GM12878 (cell line): ENCODE data around the gene ZPBP2. TPM values are rescaled to one million over a fixed set of nuclear protein-coding genes. Genes with fewer than 3 reads are reported as not detected.

ENCODE experiments used
- CUX1 ChIP-seq: IDR thresholded peaks from 2 replicates; pipeline ENCODE4 v1.6.1; 2012; ENCODE audit warnings: improper control_type of control experiment, low read depth, low read length; ENCODE audit not compliant: insufficient replicate concordance
- E4F1 ChIP-seq: fragments of 450-650 bp; IDR thresholded peaks from 2 replicates; pipeline ENCODE4 v1.6.1; 2018; ENCODE audit warnings: borderline replicate concordance, mild to moderate bottlenecking; ENCODE audit not compliant: partially characterized antibody
- EED ChIP-seq: sonication (generic); IDR thresholded peaks from 2 replicates; pipeline ENCODE4 v1.6.1; 2016; ENCODE audit warnings: antibody characterized with exemption, low read depth
- KLF5 ChIP-seq: fragments of 450-650 bp; IDR thresholded peaks from 2 replicates; pipeline ENCODE4 v1.6.1; 2014; ENCODE audit warnings: mild to moderate bottlenecking; ENCODE audit not compliant: partially characterized antibody
- POLR2AphosphoS5 ChIP-seq: IDR thresholded peaks from 2 replicates; pipeline ENCODE4 v1.6.1; 2011; ENCODE audit warnings: mild to moderate bottlenecking, low read length, inconsistent platforms
- RELA ChIP-seq: fragments of 450-650 bp; IDR thresholded peaks from 2 replicates; pipeline ENCODE4 v1.8.0; 2014; ENCODE audit warnings: borderline replicate concordance; ENCODE audit not compliant: partially characterized antibody
- ZNF592 ChIP-seq: fragments of 450-650 bp; IDR thresholded peaks from 2 replicates; pipeline ENCODE4 v1.6.1; 2017; ENCODE audit warnings: mild to moderate bottlenecking, moderate library complexity
- polyA plus RNA-seq, 11 experiments: library from polyadenylated mRNA; depleted of rRNA in 4 of 11; unstranded in 6 of 11; stranded (reverse) in 5 of 11; fragments of >200 nt; fragmentation: Nextera tagmentation in 4 of 11; fragmentation: Illumina TruSeq in 1 of 11; extraction: Ambion mirVana in 4 of 11; extraction: Trizol in 1 of 11; gene quantifications; 1 replicate in 1 of 11; 2 replicates in 10 of 11; pipeline versions ENCODE4 v1.2.1 to v1.2.3, GENCODE V29; 2011 to 2016; ENCODE audit warnings: inconsistent platforms in 2 of 11, missing spikeins in 2 of 11, low read depth in 1 of 11
- total RNA-seq, 4 experiments: library from RNA; depleted of rRNA in 3 of 4; stranded (reverse); fragments of >200 nt in 3 of 4; fragmentation: Illumina TruSeq in 1 of 4; extraction: Trizol in 1 of 4; gene quantifications; 2 replicates each; pipeline versions ENCODE4 v1.2.1 to v1.2.3, GENCODE V29; 2013 to 2021
- TF ChIP-seq, protein P1 (sequence below), 3 experiments: IDR thresholded peaks in 2 of 3; conservative IDR thresholded peaks in 1 of 3; 2 replicates each; pipeline ENCODE4 v1.5.1; 2011; ENCODE audit warnings: low read depth in 3 of 3, low read length in 3 of 3, mild to moderate bottlenecking in 3 of 3, control low read depth in 2 of 3, moderate library complexity in 2 of 3, inconsistent platforms in 1 of 3, mixed read lengths in 1 of 3; ENCODE audit not compliant: control insufficient read depth in 2 of 3, insufficient read depth in 1 of 3; ENCODE audit errors: extremely low read depth in 1 of 3
- TF ChIP-seq, protein P2 (sequence below): fragments of 450-650 bp; formaldehyde crosslinking; IDR thresholded peaks from 2 replicates; pipeline ENCODE4 v1.4.0; 2020; ENCODE audit warnings: mild to moderate bottlenecking, moderate library complexity

ZPBP2 gene
- total and polyA plus RNA-seq, 10 of the 15 experiments (the other 5 are each of a cell fraction or from before 2014, with no cell fraction given) = 0.33 to 1.0 (median 0.58) TPM

- TF ChIP-seq CUX1 (no peak), ZNF592 (peak; percentile 79), POLR2AphosphoS5 (0 out of 2 replicates have a peak, but pooled peaks have one; percentile 5), KLF5 (peak; percentile 12), RELA (peak; percentile 75), E4F1 (no peak), EED (peak; percentile 47; the same call in 1 of the 2 replicates)
- TF ChIP-seq, protein P1, sequence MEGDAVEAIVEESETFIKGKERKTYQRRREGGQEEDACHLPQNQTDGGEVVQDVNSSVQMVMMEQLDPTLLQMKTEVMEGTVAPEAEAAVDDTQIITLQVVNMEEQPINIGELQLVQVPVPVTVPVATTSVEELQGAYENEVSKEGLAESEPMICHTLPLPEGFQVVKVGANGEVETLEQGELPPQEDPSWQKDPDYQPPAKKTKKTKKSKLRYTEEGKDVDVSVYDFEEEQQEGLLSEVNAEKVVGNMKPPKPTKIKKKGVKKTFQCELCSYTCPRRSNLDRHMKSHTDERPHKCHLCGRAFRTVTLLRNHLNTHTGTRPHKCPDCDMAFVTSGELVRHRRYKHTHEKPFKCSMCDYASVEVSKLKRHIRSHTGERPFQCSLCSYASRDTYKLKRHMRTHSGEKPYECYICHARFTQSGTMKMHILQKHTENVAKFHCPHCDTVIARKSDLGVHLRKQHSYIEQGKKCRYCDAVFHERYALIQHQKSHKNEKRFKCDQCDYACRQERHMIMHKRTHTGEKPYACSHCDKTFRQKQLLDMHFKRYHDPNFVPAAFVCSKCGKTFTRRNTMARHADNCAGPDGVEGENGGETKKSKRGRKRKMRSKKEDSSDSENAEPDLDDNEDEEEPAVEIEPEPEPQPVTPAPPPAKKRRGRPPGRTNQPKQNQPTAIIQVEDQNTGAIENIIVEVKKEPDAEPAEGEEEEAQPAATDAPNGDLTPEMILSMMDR (IDR thresholded peaks at IDR 0.05 in 2 of 3, conservative IDR thresholded peaks at IDR 0.05 in 1 of 3; ENCODE audit: control insufficient read depth in 2 of 3, extremely low read depth in 1 of 3, insufficient read depth in 1 of 3, low read depth in 3 of 3, low read length in 3 of 3) = no peak
- TF ChIP-seq, protein P2, sequence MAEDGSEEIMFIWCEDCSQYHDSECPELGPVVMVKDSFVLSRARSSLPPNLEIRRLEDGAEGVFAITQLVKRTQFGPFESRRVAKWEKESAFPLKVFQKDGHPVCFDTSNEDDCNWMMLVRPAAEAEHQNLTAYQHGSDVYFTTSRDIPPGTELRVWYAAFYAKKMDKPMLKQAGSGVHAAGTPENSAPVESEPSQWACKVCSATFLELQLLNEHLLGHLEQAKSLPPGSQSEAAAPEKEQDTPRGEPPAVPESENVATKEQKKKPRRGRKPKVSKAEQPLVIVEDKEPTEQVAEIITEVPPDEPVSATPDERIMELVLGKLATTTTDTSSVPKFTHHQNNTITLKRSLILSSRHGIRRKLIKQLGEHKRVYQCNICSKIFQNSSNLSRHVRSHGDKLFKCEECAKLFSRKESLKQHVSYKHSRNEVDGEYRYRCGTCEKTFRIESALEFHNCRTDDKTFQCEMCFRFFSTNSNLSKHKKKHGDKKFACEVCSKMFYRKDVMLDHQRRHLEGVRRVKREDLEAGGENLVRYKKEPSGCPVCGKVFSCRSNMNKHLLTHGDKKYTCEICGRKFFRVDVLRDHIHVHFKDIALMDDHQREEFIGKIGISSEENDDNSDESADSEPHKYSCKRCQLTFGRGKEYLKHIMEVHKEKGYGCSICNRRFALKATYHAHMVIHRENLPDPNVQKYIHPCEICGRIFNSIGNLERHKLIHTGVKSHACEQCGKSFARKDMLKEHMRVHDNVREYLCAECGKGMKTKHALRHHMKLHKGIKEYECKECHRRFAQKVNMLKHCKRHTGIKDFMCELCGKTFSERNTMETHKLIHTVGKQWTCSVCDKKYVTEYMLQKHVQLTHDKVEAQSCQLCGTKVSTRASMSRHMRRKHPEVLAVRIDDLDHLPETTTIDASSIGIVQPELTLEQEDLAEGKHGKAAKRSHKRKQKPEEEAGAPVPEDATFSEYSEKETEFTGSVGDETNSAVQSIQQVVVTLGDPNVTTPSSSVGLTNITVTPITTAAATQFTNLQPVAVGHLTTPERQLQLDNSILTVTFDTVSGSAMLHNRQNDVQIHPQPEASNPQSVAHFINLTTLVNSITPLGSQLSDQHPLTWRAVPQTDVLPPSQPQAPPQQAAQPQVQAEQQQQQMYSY (CRISPR knock-in tag) = peak; percentile 86
Observed at GRCh38 chr17:39867880-39868553, at the start of gene ZPBP2 (continued).
